Measurements from ENCODE around the gene COG8. TPM values are rescaled to one million over a fixed set of nuclear protein-coding genes. Genes with fewer than 3 reads are reported as not detected.
"Not testable (repeated sequence)": the region's sequence is repeated elsewhere in the genome, so short reads cannot be mapped to it uniquely, and the experiment has no call there.

Gene COG8
- total RNA-seq, 1 donor from 2014 or later, result 58.6 TPM

DNA sequence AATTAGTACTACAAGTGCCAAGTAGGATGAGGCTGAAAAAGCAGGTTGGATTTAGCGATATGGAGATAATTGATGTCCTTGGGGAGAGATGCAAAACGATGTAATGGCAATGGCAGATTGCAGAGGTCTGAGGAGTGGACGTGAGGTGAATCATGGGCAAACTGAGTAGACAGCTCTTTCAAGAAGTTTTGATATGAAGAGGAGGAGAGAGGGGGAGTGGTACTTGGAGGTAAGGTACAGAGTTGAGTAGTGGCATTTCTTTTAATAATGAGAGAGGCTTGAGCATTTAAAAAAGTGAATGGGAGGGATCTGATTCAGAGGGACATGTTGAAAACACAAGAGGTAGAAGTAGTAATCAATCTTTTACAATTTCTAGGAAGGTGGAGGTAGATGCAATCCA is 46.0 kb downstream of the COG8 start:
- no peaks in the 10 kb centered on the region for H3K9me3 Mint-ChIP-seq (ENCODE audit: low read depth)
- DNase-seq (ENCODE audit: low spot score, unreplicated experiment), result no peak
- no peaks in the 10 kb centered on the region for H3K27me3 Mint-ChIP-seq
- TF ChIP-seq, protein P1, sequence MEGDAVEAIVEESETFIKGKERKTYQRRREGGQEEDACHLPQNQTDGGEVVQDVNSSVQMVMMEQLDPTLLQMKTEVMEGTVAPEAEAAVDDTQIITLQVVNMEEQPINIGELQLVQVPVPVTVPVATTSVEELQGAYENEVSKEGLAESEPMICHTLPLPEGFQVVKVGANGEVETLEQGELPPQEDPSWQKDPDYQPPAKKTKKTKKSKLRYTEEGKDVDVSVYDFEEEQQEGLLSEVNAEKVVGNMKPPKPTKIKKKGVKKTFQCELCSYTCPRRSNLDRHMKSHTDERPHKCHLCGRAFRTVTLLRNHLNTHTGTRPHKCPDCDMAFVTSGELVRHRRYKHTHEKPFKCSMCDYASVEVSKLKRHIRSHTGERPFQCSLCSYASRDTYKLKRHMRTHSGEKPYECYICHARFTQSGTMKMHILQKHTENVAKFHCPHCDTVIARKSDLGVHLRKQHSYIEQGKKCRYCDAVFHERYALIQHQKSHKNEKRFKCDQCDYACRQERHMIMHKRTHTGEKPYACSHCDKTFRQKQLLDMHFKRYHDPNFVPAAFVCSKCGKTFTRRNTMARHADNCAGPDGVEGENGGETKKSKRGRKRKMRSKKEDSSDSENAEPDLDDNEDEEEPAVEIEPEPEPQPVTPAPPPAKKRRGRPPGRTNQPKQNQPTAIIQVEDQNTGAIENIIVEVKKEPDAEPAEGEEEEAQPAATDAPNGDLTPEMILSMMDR (IDR thresholded peaks at IDR 0.05; ENCODE audit: unreplicated experiment), result no peak
- peaks cover 7% of the 10 kb centered on the region for H3K36me3 Mint-ChIP-seq (ENCODE audit: insufficient read depth)
- no peaks in the 10 kb centered on the region for H3K4me1 Mint-ChIP-seq (ENCODE audit: low read depth)
- no peak overlapping the region for H3K27ac Mint-ChIP-seq
- H3K4me3 Mint-ChIP-seq (ENCODE audit: low read depth), result no peak overlapping the region

DNA sequence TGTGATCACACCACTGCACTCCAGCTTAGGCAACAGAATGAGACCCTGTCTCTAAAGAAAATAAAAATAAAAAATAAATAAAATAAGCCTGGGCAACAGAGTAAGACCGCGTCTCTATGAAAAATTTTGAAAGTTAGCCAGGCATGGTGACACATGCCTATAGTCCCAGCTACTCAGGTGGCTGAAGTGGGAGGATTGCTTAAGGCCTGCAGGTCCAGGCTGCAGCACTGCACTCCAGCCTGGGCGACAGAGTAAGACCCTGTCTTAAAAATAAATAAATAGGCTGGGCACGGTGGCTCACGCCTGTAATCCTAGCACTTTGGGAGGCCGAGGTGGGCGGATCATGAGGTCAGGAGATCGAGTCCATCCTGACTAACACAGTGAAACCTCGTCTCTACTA is 47.7 kb downstream of the COG8 start:
- H3K27ac Mint-ChIP-seq; H3K9me3 Mint-ChIP-seq (ENCODE audit: low read depth); H3K4me1 Mint-ChIP-seq (ENCODE audit: low read depth); DNase-seq (ENCODE audit: low spot score, unreplicated experiment); H3K27me3 Mint-ChIP-seq; H3K36me3 Mint-ChIP-seq (ENCODE audit: insufficient read depth); H3K4me3 Mint-ChIP-seq (ENCODE audit: low read depth): not testable (repeated sequence)

DNA sequence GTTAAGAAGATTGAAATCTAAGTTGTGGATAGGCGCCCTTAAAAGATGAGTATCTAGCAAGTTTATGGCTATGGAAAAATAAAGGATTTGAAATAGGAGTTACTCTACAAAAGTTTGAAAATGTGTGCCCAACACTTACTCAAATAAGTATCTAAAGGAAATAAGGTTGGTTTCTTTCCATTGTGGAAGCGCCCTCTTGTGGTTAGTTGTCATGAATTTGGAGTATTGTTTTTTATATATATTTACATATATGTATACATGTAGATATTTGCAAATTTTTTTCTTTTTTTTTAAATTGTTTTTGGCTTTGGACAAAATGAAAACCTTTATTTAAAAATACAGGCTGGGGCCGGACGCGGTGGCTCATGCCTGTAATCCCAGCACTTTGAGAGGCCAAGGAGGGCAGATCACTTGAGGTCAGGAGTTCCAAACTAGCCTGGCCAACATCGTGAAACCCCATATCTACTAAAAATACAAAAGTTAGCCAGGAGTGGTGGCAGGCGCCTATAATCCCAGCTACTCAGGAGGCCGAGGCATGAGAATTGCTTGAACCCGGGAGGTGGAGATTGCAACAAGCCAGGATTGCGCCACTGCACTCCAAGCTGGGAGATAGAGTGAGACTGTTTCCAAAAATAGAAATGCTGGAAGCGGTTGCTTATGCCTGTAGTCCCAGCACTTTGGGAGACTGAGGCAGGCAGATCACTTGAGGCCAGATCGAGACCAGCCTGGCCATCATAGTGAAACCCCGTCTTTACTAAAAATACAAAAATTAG is 52.2 kb downstream of the COG8 start:
- no peak overlapping the region for H3K4me3 Mint-ChIP-seq (ENCODE audit: low read depth)
- H3K27ac Mint-ChIP-seq, result peak overlapping the region; percentile 20
- H3K36me3 Mint-ChIP-seq (ENCODE audit: insufficient read depth), result peaks cover 5% of the 10 kb centered on the region
- H3K4me1 Mint-ChIP-seq (ENCODE audit: low read depth), result peaks cover 1% of the 10 kb centered on the region
- DNase-seq (ENCODE audit: low spot score, unreplicated experiment), result no peak
- H3K9me3 Mint-ChIP-seq (ENCODE audit: low read depth), result no peaks in the 10 kb centered on the region
- no peaks in the 10 kb centered on the region for H3K27me3 Mint-ChIP-seq
- TF ChIP-seq, protein P1 (IDR thresholded peaks at IDR 0.05; ENCODE audit: unreplicated experiment), result peak; percentile 76

DNA sequence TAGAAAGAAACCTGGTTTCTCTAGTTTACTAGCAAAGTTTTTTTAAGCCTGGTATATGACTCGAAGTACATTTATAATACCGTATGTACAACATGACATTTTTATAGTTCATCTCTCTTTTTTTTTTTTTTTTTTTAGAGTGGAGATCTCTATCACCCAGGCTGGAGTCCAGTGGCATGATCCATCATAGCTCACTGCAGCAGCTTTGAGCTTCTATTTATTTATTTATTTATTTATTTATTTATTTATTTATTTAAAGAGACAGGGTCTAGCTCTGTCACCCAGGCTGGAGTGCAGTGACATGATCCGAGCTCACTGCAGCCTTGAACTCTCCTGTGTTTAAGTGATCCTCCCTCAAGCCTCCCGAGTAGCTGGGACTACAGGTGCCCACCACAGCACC is 54.1 kb downstream of the COG8 start:
- TF ChIP-seq, protein P1 (IDR thresholded peaks at IDR 0.05; ENCODE audit: unreplicated experiment), result no peak
- H3K9me3 Mint-ChIP-seq (ENCODE audit: low read depth), result no peaks in the 10 kb centered on the region
- DNase-seq (ENCODE audit: low spot score, unreplicated experiment), result no peak
- H3K36me3 Mint-ChIP-seq (ENCODE audit: insufficient read depth), result peaks cover 7% of the 10 kb centered on the region
- H3K27ac Mint-ChIP-seq, result no peak overlapping the region
- H3K27me3 Mint-ChIP-seq, result no peaks in the 10 kb centered on the region
- H3K4me1 Mint-ChIP-seq (ENCODE audit: low read depth), result peaks cover 1% of the 10 kb centered on the region
- no peak overlapping the region for H3K4me3 Mint-ChIP-seq (ENCODE audit: low read depth)

DNA sequence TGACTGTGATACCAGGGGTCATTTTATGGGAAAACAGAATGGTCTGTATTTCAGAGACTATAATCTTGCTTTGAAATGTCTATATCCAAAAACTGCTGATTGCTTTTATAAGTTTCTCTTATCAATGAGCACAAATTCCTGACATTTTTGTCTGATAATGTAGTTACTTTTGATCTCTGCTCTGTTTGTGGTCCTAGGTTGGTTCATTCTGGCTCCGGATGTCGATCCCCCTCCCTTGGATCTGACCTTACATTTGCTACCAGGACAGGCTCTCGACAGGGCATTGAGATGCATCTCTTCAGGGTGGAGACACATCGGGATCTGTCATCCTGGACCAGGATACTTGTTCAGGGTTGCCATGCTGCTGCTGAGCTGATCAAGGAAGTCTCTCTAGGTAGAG is 55.5 kb downstream of the COG8 start:
- H3K27ac Mint-ChIP-seq, result no peak overlapping the region
- H3K36me3 Mint-ChIP-seq (ENCODE audit: insufficient read depth), result peaks cover 7% of the 10 kb centered on the region

More for the DNA sequence above, 55.5 kb downstream of the COG8 start:
- Mint-ChIP-seq H3K4me3 (ENCODE audit: low read depth) (no peak overlapping the region), H3K4me1 (ENCODE audit: low read depth) (peaks cover 1% of the 10 kb centered on the region), H3K9me3 (ENCODE audit: low read depth) (no peaks in the 10 kb centered on the region), H3K27me3 (no peaks in the 10 kb centered on the region)
- DNase-seq (ENCODE audit: low spot score, unreplicated experiment), result no peak
- TF ChIP-seq, protein P1 (IDR thresholded peaks at IDR 0.05; ENCODE audit: unreplicated experiment), result no peak
